Activated gamma-delta T cell treated with anti-CD3 and anti-CD28 coated beads, Interleukin-2, amount 50 U/mL, for 16 hours (primary cell): ENCODE data around the gene BLOC1S4.

Experiments used
- DNase-seq: peaks from one replicate; pipeline ENCODE4 v3.0.0-alpha.2; 2020; ENCODE audit warnings: low read depth

Gene BLOC1S4

DNA sequence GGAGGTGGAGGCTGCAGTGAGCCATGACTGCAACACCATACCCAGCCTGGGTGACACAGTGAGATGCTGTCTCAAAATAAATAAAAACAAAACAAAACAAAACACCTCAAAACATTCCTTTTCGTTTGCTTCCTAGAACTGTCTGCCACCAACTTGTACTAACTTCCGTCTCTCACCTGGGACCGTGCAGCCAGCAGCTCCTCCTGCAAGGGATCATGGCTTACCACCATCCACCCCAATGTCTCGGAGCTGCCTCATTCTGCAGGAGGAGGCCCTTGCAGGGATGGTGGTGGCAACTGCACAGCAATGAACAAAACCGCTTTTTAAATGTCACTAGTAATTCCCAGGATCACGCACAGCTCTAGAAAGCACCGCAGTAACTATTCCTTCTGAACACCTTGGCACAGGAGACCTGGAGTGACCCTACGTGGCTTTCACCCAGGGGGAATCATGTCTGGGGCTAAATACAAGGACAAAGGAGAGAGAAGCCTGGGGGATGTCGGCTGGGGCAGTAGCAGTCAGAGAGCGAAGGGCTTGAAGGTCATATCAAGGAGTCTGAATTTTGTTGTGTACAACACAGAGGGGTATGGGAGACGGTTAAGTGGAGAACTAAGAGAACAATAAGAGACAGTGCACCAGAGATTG, 49.1 kb downstream of the BLOC1S4 start:
- DNase-seq: no peak

- no peak for DNase-seq
Observed at GRCh38 chr4:6765703-6766102, 49.7 kb downstream of the BLOC1S4 start.
